ENCODE results near the gene PAX8.

The PAX8 gene

DNA sequence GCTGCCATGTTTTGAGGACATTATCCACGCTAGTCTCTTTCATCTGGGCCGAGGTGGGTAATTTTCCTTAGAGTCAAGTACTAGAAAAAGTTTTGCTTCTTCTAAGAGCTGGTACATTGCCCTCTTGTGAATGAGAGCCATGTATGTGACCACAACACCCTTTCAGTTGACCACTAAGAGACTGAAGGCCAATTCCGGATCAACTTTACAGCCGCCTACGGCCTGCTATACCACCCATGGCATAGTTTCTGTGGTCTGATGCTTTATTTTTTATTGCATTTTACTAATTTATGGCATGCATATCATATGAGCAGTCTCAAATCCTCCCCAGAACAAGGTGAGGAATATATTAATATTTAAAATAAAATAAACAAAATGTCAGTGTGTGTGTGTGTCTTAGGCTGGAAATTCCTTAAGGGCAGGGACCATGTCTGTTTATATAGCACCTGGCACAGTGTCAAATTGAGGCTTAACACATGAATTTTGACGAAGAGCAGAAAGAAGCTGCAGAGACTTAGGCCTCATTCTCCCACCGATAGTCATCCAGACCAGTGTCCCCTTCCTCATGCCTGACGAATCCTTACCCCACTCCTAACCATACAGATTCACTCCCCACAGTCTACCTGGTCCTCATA is 69.6 kb downstream of the PAX8 start:
- DNase-seq (ENCODE audit: low spot score): peak; percentile 77
- FAIRE-seq: peak; percentile 80

DNA sequence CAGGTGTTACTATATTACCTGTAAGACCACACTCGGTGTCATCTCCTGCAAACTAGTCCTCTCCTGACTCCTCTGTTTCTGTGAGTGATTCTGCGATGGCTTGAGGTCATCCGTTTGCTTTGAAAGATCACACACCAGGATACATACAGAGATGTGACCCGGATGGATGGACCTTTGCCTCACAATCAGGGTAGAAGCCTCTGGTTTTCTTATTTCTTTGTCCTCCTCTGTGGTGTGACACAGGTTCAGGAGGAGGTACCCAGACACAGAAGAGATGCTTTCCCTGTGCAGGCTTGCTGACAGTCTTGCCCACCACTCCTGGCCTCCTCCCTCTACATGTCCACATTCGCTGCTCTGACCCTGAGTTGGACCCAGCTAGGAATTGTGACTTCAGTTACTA is 70.3 kb downstream of the PAX8 start:
- no peak for DNase-seq (ENCODE audit: low spot score)
- FAIRE-seq: no peak

DNA sequence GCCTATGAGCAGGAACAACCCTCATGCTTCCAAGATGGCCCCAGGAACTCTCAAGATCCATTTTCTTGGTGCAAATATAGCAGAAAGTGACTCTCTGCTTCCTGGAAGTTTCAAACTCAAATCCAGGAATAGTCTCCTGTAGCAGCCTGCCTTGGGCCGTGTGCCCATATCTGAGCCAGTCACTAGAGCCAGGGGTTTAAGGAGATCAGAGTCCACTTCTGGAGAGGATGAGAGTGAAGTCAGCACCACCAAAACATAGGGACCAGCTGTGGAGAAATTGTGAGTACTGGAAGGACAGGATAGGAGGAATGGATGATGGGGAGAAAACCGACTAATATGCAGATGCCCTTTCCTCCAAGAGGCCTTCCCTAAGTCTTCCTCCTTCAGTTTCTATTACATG is 71.7 kb downstream of the PAX8 start:
- FAIRE-seq: no peak
- DNase-seq (ENCODE audit: low spot score): no peak

DNA sequence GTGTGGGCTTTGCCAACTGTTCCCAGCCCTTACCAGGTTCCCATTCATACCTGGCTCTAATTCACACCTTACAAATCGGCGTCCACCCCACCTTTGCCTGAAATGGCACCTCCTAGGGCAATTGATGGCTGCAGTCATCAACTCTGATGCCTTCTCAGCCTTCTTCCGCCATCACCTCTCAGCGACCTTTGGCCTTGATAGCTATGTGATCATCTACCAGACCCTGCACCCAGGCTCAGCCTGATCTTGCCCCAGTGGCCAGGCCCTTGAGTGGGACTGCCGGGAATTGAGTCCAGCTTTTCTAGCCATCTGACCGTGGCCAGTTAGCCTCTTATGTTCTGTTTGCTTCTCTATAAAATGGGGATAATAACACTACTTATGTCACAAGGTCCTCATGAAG is 72.5 kb downstream of the PAX8 start:
- FAIRE-seq (no peak), DNase-seq (ENCODE audit: low spot score) (no peak)

DNA sequence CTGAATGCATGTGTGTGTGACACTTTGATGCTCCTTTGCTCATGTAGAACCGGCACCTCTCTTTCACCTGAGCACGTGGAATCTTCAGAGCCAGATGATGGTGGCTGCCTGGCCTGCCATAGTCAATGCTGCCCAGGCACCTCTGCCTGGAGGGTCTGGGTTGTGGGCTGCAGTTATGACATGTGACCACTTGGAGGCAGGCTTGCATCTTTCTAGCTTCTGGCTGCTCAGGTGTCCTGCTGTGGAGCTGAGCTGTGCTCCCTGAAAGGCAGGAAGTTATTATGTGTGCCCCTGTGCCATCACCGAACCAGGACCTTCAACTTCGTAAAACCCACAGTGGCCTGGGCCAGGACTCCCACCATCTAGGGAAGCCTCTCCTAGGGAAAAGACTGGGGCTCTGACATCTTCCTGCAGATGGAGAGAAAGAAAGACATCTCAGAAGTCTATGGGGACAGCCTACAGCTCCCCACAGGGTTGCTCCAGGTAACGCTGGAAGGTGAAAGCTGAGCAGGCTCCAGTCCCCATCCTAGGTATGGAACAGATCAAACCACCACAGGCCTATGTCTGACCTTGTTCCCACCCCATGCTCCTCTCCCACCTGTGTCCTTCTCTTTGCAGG is 74.7 kb downstream of the PAX8 start:
- FAIRE-seq: peak; percentile 7
- DNase-seq (ENCODE audit: low spot score): peak; percentile 72

DNA sequence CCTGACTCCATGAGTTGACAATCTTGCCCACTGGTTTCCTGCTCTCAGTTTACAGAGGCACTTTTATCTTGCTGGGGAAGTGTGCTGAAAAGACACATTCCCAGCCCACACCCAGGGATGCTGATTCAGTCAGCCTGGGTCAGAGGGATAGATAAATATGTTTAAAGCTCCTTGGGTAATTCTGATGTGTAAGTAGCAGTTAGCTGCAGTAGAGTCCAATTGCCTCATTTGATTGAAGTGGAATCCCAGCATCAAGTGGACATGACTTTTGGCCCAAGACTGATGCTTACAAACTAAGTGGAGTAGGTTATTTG is 75.5 kb downstream of the PAX8 start:
- FAIRE-seq (no peak), DNase-seq (ENCODE audit: low spot score) (no peak)

- FAIRE-seq: no peak
- DNase-seq (ENCODE audit: low spot score): peak; percentile 71
Observed at GRCh38 chr2:113202305-113203216, 76.2 kb downstream of the PAX8 start.

GRCh38 chr2:113201496-113202304 is 77.0 kb downstream of the PAX8 start:
- FAIRE-seq: no peak
- no peak for DNase-seq (ENCODE audit: low spot score)

DNA sequence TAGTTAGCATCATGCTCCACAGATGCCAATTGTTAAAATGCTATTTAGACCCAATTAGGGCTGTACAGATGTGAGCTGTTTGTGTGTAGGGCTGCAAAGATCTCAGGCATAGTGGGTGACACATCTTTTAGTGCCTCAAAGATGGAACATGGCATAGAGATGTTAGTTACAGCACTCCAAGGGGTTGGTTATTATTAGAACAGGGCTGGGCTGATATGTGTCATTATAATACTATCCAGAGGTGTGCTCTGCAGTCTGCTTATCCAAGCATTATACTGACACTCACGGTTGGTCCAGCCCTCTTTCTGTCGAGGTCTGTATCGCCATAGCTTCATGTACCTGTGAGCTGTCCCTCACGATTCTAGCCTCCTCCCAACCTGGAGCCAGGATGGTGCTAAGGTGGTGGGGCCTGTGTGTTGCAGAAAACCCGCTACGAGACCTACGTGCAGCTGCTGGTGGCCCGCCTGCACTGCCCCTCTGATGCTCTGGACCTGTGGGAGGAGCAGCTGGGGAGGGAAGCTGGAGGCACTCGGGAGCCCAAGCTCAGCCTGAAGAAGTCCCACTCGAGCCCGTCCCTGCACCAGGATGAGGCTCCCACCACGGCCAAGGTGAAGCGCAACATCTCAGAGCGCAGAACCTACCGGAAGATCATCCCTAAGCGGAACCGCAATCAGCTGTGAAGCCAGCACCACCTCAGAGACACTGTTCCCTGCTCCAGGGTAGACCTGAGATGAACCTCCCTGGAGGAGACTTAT is 77.8 kb downstream of the PAX8 start:
- peak; percentile 41 for DNase-seq (ENCODE audit: low spot score)
- FAIRE-seq: no peak

DNA sequence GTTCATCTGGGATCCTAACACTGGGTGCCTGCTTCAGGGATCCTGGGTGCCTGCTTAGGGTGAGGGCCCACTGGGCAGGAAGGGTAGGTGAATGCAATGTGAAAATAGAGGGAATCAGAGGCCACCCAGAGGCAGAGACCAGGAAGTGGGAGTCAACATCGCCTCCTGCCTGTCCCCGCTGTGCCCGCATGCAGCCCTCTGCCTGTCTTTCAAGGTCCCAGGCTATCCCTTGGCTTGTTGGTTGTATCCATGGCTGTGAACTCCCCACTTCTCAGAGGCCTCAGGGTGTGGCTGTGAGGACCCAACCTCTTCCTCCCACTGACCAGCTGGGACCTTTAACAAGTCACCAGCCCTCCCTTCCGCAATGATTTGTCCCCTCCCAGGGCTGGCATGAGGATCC is 78.5 kb downstream of the PAX8 start:
- FAIRE-seq (no peak), DNase-seq (ENCODE audit: low spot score) (no peak)

- FAIRE-seq (no peak), DNase-seq (ENCODE audit: low spot score) (peak; percentile 65)
Observed at GRCh38 chr2:113198790-113199612, 79.7 kb downstream of the PAX8 start.

GRCh38 chr2:113198048-113198789 is 80.5 kb downstream of the PAX8 start:
- DNase-seq (ENCODE audit: low spot score) (no peak), FAIRE-seq (no peak)

GRCh38 chr2:113197347-113198047 is 81.2 kb downstream of the PAX8 start:
- no peak for FAIRE-seq
- DNase-seq (ENCODE audit: low spot score): no peak

DNA sequence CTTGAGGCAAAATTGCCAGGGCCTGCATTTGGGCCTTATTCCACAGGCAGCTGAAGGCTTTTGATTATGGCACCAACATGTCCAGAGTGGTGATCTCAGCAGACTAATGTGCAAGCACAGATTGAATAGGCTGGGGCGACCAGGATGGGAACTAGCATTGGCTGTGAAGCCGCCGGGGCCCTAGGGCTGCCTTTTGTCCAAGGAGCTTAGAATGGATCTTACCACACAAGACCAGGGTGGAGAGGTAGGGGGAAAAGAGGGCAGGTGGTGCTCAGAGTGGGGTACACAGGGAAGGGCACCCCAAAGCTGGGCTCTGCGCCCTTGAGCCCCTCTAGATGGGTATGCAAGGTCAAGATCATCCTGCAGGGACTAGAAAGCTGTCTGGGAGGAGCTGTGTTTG is 81.9 kb downstream of the PAX8 start:
- FAIRE-seq (no peak), DNase-seq (ENCODE audit: low spot score) (no peak)

DNA sequence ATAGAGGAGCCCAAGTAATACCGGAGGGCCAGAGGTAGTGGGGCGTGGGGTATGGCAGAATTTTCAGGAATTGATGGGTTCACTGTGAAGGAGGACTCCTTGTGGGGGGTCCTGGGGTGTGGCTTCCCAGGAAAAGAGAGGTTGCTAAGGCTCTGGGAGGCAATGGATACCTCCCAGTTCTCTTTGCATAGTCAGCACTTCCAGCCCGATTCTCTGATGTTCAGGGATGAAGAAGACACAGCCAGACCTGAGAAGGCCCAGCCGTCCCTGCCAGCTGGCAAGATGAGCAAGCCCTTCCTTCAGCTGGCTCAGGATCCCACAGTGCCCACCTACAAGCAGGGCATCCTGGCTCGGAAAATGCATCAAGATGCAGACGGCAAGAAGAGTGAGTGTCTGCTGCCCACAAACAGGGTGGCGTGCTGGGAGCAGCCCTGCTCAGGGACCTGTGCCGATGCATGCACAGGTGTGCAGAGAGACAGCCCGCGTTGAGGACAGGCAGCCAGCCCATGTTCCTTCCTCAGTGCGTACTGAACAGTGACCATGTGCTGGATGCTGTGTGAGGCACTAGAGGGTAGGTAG is 82.7 kb downstream of the PAX8 start:
- DNase-seq (ENCODE audit: low spot score) (no peak), FAIRE-seq (no peak)

DNA sequence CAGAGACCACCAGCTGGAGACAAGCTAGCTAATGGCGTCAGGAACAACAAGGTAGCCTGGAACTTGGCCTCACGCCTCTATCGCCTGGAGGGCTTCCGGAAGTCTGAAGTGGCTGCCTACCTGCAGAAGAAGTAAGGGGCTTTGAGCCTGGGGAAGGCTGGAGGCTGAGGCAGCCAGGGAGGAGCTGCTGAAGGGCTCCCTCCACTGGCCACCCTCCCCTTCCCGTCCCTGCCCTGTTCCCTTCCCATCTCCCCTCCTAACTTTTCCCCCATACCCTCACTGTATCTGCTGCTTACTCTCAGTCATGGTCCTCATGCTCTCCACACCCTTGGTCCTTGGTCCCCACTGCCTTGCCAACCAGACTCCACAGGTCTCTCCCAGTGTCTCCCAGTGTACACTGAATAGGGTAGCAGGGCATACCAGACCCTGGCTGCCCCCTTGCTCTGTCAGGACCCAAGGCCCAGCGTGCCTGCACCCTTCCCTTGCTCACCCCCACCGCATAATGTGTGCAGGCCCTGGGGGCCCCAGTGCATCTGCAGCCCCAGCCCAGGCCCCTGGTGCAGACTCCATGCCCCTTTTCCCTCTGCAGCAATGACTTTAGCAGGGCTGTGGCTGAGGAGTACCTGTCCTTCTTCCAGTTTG is 86.1 kb downstream of the PAX8 start:
- FAIRE-seq (no peak), DNase-seq (ENCODE audit: low spot score) (no peak)

DNA sequence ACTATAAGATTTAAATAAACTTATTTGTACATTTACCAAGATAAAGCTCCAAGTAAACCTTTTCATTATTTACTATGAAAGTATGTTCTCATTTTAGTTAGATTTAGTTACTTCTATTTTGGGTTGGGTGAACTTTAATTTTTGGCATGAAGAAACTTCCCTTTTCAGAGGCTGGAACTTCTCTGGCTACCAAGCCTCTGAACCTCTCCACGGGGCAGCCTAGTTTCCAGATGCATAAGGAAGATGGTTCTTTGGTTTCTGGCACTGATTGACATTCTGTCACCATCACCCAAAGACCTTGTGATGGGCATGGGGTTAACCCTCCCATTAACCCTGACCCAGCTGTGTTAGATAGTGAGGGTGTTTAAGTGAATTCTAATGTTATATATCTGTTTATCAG is 87.8 kb downstream of the PAX8 start:
- FAIRE-seq (no peak), DNase-seq (ENCODE audit: low spot score) (no peak)

- DNase-seq (ENCODE audit: low spot score): no peak
- FAIRE-seq: no peak
Observed at GRCh38 chr2:113187771-113188170, 91.0 kb downstream of the PAX8 start.
